Ovary (tissue), 9 donors: ENCODE data around the gene NFYC. TPM values are rescaled to one million over a fixed set of nuclear protein-coding genes. Genes with fewer than 3 reads are reported as not detected.

ENCODE experiments used
- DNase-seq, 5 donors: peaks; one replicate each; pipeline ENCODE4 v3.0.0-alpha.2; 2019 to 2020
- H3K27ac ChIP-seq, 2 donors: fragments of 200-600 bp; one replicate each; pipeline versions ENCODE4 v1.5.1 to v1.8.0; 2019 to 2022
- H3K27me3 ChIP-seq: fragments of 200-600 bp; one replicate; pipeline ENCODE4 v1.8.0; 2022
- H3K36me3 ChIP-seq: fragments of 200-600 bp; sonication (generic); one replicate; pipeline ENCODE4 v1.5.1; 2019
- H3K4me1 ChIP-seq: one replicate; pipeline ENCODE4 v1.8.1; 2013; ENCODE audit warnings: mild to moderate bottlenecking, moderate library complexity; ENCODE audit not compliant: insufficient read depth
- H3K4me3 ChIP-seq: fragments of 200-600 bp; sonication (generic); one replicate; pipeline ENCODE4 v1.5.1; 2017
- H3K9me3 ChIP-seq, 2 donors: fragments of 200-600 bp in 1 of 2; sonication (generic) in 1 of 2; one replicate each; pipeline versions ENCODE4 v1.5.1 to v1.8.1; 2013 to 2019; ENCODE audit warnings: mild to moderate bottlenecking in 1 of 2, moderate library complexity in 1 of 2
- CTCF ChIP-seq, 3 donors: fragments of 450-650 bp in 2 of 3; fragments of 200-600 bp in 1 of 3; IDR thresholded peaks; one replicate each; pipeline versions ENCODE4 v1.5.1 to v1.8.0; 2016 to 2022; ENCODE audit warnings: antibody characterized with exemption in 3 of 3, mild to moderate bottlenecking in 1 of 3
- EP300 ChIP-seq: sonication (generic); formaldehyde crosslinking; IDR thresholded peaks from one replicate; pipeline ENCODE4 v1.6.1; 2017; ENCODE audit warnings: antibody characterized with exemption
- POLR2A ChIP-seq: fragments of 450-650 bp; IDR thresholded peaks from one replicate; pipeline ENCODE4 v1.6.1; 2017; ENCODE audit warnings: antibody characterized with exemption, mild to moderate bottlenecking, moderate library complexity
- WGBS, 3 donors: extraction: QIAGEN DNeasy Blood & Tissue Kit in 1 of 3; methylation state at CpG; one replicate each; pipeline versions ENCODE4 v1.1.5 to v1.1.7; 2013 to 2017; 5-methylcytosine and 5-hydroxymethylcytosine counted together
- intact Hi-C, 4 donors: fragments of 100-400 bp; cut with DNase I; formaldehyde crosslinking; loops; one replicate each; pipeline versions ENCODE4 v1.11.0 to v1.15.1; 2022 to 2023
- polyA plus RNA-seq, 2 donors: library from polyadenylated mRNA; stranded (reverse); fragments of 200-250 nt in 1 of 2; fragments of 350-450 nt in 1 of 2; fragmentation: Illumina TruSeq in 1 of 2; extraction: RNeasy Lipid Tissue Mini Kit (QIAGEN cat#74804) in 1 of 2; gene quantifications; one replicate each; pipeline ENCODE4 v1.2.3, GENCODE V29; 2013 to 2014
- total RNA-seq, 7 donors: library from RNA; depleted of rRNA in 2 of 7; stranded (reverse); fragments of >200 nt in 2 of 7; fragmentation: NEBNext Ultra II Directional in 3 of 7; extraction: Animal tissue kit (Norgen Biotek cat#: 25700) in 3 of 7; gene quantifications; one replicate each; pipeline versions ENCODE4 v1.1.0 to v1.2.4, GENCODE V29; 2016 to 2023
- donor health status: DM: no; HTN: no; CAD: no; lungs with moderate emphysema.
- donor health status: DM: no; HTN: no; CAD: no.
- donor health status: Bipolar disorder and iron deficiency.
- donor health status: DM: yes; HTN: yes; CAD: no.
- donor health status: DM: no; HTN: no; CAD: no.
- donor health status: DM: yes; HTN: yes; CAD: no.

Gene NFYC
- total and polyA plus RNA-seq, 9 donors: 28.8 to 90.9 (median 45.1) TPM

GRCh38 chr1:40665335-40666171 is 26.0 kb upstream of the NFYC start, which contains the start of gene RIMS3:
Gene RIMS3 (minus strand): TSS chr1:40665682. CDS start chr1:40641925, 23,757 bp downstream.
- Histone ChIP-seq H3K9me3 (no peaks in the 10 kb centered on the region), H3K4me3 (peak within 1 kb of the TSS; percentile 52), H3K27ac (no peak within 1 kb of the TSS), H3K4me1 (peaks cover 2% of the 10 kb centered on the region), H3K27me3 (no peaks in the 10 kb centered on the region), H3K36me3 (no peaks in the 10 kb centered on the region)
- WGBS, 3 donors: 0 to 1% (median 1%) methylated on average over 57 to 59 of the region's 59 CpGs
- TF ChIP-seq CTCF (IDR thresholded peaks at IDR 0.05) (no peak), EP300 (no peak), POLR2A (no peak)
- peak; percentile 77 to 91 (median 86) for DNase-seq
- intact Hi-C loops: no loop called here

- no peaks in the 10 kb centered on the region for H3K9me3 ChIP-seq
- no peak overlapping the region for H3K27ac ChIP-seq
- intact Hi-C loops: no loop called here
- H3K4me1 ChIP-seq: peaks cover 2% of the 10 kb centered on the region
- no peak overlapping the region for H3K4me3 ChIP-seq
- WGBS, 3 donors: 9 to 12% (median 10%) methylated on average over 21 of the region's 21 CpGs
- no peaks in the 10 kb centered on the region for H3K36me3 ChIP-seq
- H3K27me3 ChIP-seq: no peaks in the 10 kb centered on the region
- TF ChIP-seq CTCF (IDR thresholded peaks at IDR 0.05) (peak; percentile 68 to 90 (median 71)), POLR2A (no peak)
- peak; percentile 68 to 86 (median 81) for DNase-seq
Measured at GRCh38 chr1:40668769-40669525, 22.6 kb upstream of the NFYC start.

- no peaks in the 10 kb centered on the region for H3K27me3 ChIP-seq
- WGBS, 3 donors: 67 to 71% (median 69%) methylated on average over 4 of the region's 4 CpGs
- no peak overlapping the region for H3K4me3 ChIP-seq
- H3K9me3 ChIP-seq: no peaks in the 10 kb centered on the region
- no peak for TF ChIP-seq CTCF (IDR thresholded peaks at IDR 0.05)
- no peak for TF ChIP-seq EP300
- TF ChIP-seq POLR2A: no peak
- intact Hi-C loops: loop anchor here in 1 of 4 donors (10.0 kb wide), 1 partner anchor 509 kb away; the partner anchor contains the start of gene RLF
- no peaks in the 10 kb centered on the region for H3K4me1 ChIP-seq
- H3K27ac ChIP-seq: no peak overlapping the region
- no peak for DNase-seq
- no peaks in the 10 kb centered on the region for H3K36me3 ChIP-seq
Measured at GRCh38 chr1:40673452-40673851, 18.1 kb upstream of the NFYC start.

- H3K27ac ChIP-seq: no peak overlapping the region
- no peak for TF ChIP-seq EP300
- TF ChIP-seq POLR2A: no peak
- no peak for TF ChIP-seq CTCF (IDR thresholded peaks at IDR 0.05)
- H3K9me3 ChIP-seq: no peaks in the 10 kb centered on the region
- WGBS, 3 donors: 13 to 22% (median 13%) methylated on average over 1 of the region's 1 CpG
- intact Hi-C loops: loop anchor here in 1 of 4 donors (10.0 kb wide), 1 partner anchor 512 kb away; the partner anchor contains the start of gene RLF
- no peaks in the 10 kb centered on the region for H3K27me3 ChIP-seq
- H3K36me3 ChIP-seq: no peaks in the 10 kb centered on the region
- no peak overlapping the region for H3K4me3 ChIP-seq
- no peaks in the 10 kb centered on the region for H3K4me1 ChIP-seq
- no peak for DNase-seq
Measured at GRCh38 chr1:40676501-40676900, 15.0 kb upstream of the NFYC start.
